Neural cell (in vitro differentiated cells): ENCODE data around the gene ETFA. TPM values are rescaled to one million over a fixed set of nuclear protein-coding genes. Genes with fewer than 3 reads are reported as not detected.
A peak's percentile ranks its signal among the peaks of the same experiment; 100 is the strongest.

ENCODE experiments used
- H2AFZ ChIP-seq: fragments of 200-600, 300-800 bp; sonication (generic), shearing (Covaris generic); 2 replicates; pipeline ENCODE4 v1.6.0; 2014; ENCODE audit warnings: low read depth, mild to moderate bottlenecking, antibody characterized with exemption, low read length, moderate library complexity
- H3F3A ChIP-seq: fragments of 200-600 bp; shearing (Covaris generic); 2 replicates; pipeline ENCODE4 v1.6.1; 2016; ENCODE audit warnings: mild to moderate bottlenecking, moderate library complexity, mixed read lengths, antibody characterized with exemption, low read length; ENCODE audit not compliant: insufficient read depth, poor library complexity, severe bottlenecking
- H3K27ac ChIP-seq: fragments of 200-600, 300-800 bp; sonication (generic), shearing (Covaris generic); 2 replicates; pipeline ENCODE4 v1.5.1; 2014; ENCODE audit warnings: mild to moderate bottlenecking, low read length, moderate library complexity
- H3K27me3 ChIP-seq: fragments of 300-800, 200-600 bp; sonication (generic), shearing (Covaris generic); 2 replicates; pipeline ENCODE4 v1.6.0; 2014; ENCODE audit warnings: mild to moderate bottlenecking, low read depth, low read length, moderate library complexity; ENCODE audit not compliant: insufficient read depth
- H3K36me3 ChIP-seq: fragments of 300-800, 200-600 bp; sonication (generic), shearing (Covaris generic); 2 replicates; pipeline ENCODE4 v1.5.1; 2014; ENCODE audit warnings: mild to moderate bottlenecking, antibody characterized with exemption, low read length, moderate library complexity; ENCODE audit not compliant: insufficient read depth
- H3K4me2 ChIP-seq: fragments of 300-800, 200-600 bp; sonication (generic), shearing (Covaris generic); 2 replicates; pipeline ENCODE4 v1.6.0; 2014; ENCODE audit warnings: mild to moderate bottlenecking, low read length
- H3K4me3 ChIP-seq: fragments of 300-800, 200-600 bp; sonication (generic), shearing (Covaris generic); 2 replicates; pipeline ENCODE4 v1.5.1; 2014; ENCODE audit warnings: mild to moderate bottlenecking, low read length, moderate library complexity
- H3K79me2 ChIP-seq: fragments of 200-600 bp; shearing (Covaris generic); replicated peaks from 2 replicates; pipeline ENCODE4 v1.6.0; 2014; ENCODE audit warnings: mild to moderate bottlenecking, low read length, moderate library complexity; ENCODE audit not compliant: insufficient read depth
- H3K9ac ChIP-seq: fragments of 300-800, 200-600 bp; sonication (generic), shearing (Covaris generic); 2 replicates; pipeline ENCODE4 v1.6.1; 2016; ENCODE audit warnings: mild to moderate bottlenecking, low read length, mixed read lengths
- H3K9me2 ChIP-seq: fragments of 200-600 bp; shearing (Covaris generic); 2 replicates; pipeline ENCODE4 v1.6.1; 2016; ENCODE audit warnings: mild to moderate bottlenecking, low read length, mixed read lengths; ENCODE audit not compliant: insufficient read depth
- H3K9me3 ChIP-seq: fragments of 200-600, 300-800 bp; sonication (generic), shearing (Covaris generic); 2 replicates; pipeline ENCODE4 v1.6.1; 2016; ENCODE audit warnings: mild to moderate bottlenecking, mixed run types, low read length, moderate library complexity, mixed read lengths
- H4K20me1 ChIP-seq: fragments of 200-600 bp; shearing (Covaris generic); 2 replicates; pipeline ENCODE4 v1.6.1; 2016; ENCODE audit warnings: mild to moderate bottlenecking, mixed run types; ENCODE audit not compliant: insufficient read depth
- EP300 ChIP-seq: fragments of 450-650 bp; conservative IDR thresholded peaks from 2 replicates; pipeline ENCODE4 v1.6.1; 2014; ENCODE audit warnings: antibody characterized with exemption, mild to moderate bottlenecking, moderate library complexity; ENCODE audit not compliant: poor library complexity, severe bottlenecking
- EZH2 ChIP-seq: fragments of 200-600, 300-800 bp; shearing (Covaris generic), sonication (generic); IDR thresholded peaks from 2 replicates; pipeline ENCODE4 v1.6.1; 2014; ENCODE audit warnings: antibody characterized with exemption, low read length, borderline replicate concordance, mild to moderate bottlenecking; ENCODE audit not compliant: insufficient read depth, poor library complexity, severe bottlenecking
- MXI1 ChIP-seq: fragments of 450-650 bp; conservative IDR thresholded peaks from 2 replicates; pipeline ENCODE4 v1.6.1; 2014; ENCODE audit warnings: antibody characterized with exemption, mild to moderate bottlenecking; ENCODE audit not compliant: poor library complexity, severe bottlenecking
- POLR2AphosphoS5 ChIP-seq: IDR thresholded peaks from 2 replicates; pipeline ENCODE4 v1.6.1; 2012
- RAD21 ChIP-seq: fragments of 450-650 bp; conservative IDR thresholded peaks from 2 replicates; pipeline ENCODE4 v1.6.1; 2014; ENCODE audit warnings: antibody characterized with exemption, mild to moderate bottlenecking, moderate library complexity
- SMC3 ChIP-seq: fragments of 450-650 bp; conservative IDR thresholded peaks from 2 replicates; pipeline ENCODE4 v1.6.1; 2014; ENCODE audit warnings: antibody characterized with exemption, mild to moderate bottlenecking, moderate library complexity; ENCODE audit not compliant: poor library complexity
- TAF1 ChIP-seq: IDR thresholded peaks from 2 replicates; pipeline ENCODE4 v1.6.1; 2012; ENCODE audit warnings: low read depth
- polyA plus RNA-seq: library from polyadenylated mRNA; depleted of rRNA; stranded (reverse); fragments of >200 nt; gene quantifications from 2 replicates; pipeline ENCODE4 v1.2.3, GENCODE V29; 2014
- TF ChIP-seq, protein P1 (sequence below): fragments of 450-650 bp; IDR thresholded peaks from 2 replicates; pipeline ENCODE4 v1.5.1; 2014; ENCODE audit warnings: antibody characterized with exemption, mild to moderate bottlenecking, moderate library complexity; ENCODE audit not compliant: poor library complexity, severe bottlenecking
- TF ChIP-seq, protein P2 (sequence below): IDR thresholded peaks from 2 replicates; pipeline ENCODE4 v1.6.1; 2012; ENCODE audit warnings: borderline replicate concordance

The ETFA gene
- polyA plus RNA-seq, 1 donor from 2014 or later: 145 TPM

DNA sequence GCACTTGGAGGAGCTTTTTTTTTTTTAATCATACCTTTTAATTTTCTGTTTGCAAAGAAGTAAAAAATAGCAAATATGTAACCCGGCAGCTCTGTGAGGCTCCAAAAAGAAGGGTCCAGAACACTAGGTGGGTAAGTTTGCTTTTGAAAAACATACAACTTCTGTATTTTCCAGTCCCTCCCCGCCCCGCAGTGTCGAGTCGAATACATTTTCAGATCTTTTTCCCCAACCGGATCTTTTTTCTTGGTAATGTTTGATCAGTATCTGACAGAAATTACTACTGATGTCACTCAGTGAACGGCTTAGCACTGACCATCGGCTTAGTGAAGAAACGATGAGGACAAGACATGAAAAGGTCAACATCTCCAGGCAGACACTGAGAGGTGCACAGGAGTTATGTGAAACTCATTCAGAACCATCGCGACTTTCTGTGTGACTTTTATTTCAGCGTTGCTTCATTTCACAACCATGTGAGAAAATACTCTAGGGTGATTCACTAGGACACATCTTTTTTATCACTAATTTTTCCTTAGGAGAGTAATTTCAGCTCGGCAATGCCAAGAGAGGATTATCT lies 36.3 kb upstream of the ETFA start:
- no peaks in the 10 kb centered on the region for H4K20me1 ChIP-seq
- no peak overlapping the region for H3K4me2 ChIP-seq
- H3K79me2 ChIP-seq: no peaks in the 10 kb centered on the region
- TF ChIP-seq EP300 (no peak), MXI1 (no peak), TAF1 (no peak), EZH2 (no peak), POLR2AphosphoS5 (no peak), RAD21 (no peak), SMC3 (no peak)
- TF ChIP-seq, protein P1, sequence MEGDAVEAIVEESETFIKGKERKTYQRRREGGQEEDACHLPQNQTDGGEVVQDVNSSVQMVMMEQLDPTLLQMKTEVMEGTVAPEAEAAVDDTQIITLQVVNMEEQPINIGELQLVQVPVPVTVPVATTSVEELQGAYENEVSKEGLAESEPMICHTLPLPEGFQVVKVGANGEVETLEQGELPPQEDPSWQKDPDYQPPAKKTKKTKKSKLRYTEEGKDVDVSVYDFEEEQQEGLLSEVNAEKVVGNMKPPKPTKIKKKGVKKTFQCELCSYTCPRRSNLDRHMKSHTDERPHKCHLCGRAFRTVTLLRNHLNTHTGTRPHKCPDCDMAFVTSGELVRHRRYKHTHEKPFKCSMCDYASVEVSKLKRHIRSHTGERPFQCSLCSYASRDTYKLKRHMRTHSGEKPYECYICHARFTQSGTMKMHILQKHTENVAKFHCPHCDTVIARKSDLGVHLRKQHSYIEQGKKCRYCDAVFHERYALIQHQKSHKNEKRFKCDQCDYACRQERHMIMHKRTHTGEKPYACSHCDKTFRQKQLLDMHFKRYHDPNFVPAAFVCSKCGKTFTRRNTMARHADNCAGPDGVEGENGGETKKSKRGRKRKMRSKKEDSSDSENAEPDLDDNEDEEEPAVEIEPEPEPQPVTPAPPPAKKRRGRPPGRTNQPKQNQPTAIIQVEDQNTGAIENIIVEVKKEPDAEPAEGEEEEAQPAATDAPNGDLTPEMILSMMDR: no peak
- TF ChIP-seq, protein P2, sequence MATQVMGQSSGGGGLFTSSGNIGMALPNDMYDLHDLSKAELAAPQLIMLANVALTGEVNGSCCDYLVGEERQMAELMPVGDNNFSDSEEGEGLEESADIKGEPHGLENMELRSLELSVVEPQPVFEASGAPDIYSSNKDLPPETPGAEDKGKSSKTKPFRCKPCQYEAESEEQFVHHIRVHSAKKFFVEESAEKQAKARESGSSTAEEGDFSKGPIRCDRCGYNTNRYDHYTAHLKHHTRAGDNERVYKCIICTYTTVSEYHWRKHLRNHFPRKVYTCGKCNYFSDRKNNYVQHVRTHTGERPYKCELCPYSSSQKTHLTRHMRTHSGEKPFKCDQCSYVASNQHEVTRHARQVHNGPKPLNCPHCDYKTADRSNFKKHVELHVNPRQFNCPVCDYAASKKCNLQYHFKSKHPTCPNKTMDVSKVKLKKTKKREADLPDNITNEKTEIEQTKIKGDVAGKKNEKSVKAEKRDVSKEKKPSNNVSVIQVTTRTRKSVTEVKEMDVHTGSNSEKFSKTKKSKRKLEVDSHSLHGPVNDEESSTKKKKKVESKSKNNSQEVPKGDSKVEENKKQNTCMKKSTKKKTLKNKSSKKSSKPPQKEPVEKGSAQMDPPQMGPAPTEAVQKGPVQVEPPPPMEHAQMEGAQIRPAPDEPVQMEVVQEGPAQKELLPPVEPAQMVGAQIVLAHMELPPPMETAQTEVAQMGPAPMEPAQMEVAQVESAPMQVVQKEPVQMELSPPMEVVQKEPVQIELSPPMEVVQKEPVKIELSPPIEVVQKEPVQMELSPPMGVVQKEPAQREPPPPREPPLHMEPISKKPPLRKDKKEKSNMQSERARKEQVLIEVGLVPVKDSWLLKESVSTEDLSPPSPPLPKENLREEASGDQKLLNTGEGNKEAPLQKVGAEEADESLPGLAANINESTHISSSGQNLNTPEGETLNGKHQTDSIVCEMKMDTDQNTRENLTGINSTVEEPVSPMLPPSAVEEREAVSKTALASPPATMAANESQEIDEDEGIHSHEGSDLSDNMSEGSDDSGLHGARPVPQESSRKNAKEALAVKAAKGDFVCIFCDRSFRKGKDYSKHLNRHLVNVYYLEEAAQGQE: no peak
- no peaks in the 10 kb centered on the region for H3F3A ChIP-seq
- no peaks in the 10 kb centered on the region for H3K9me3 ChIP-seq
- H3K9me2 ChIP-seq: no peaks in the 10 kb centered on the region
- no peak overlapping the region for H3K4me3 ChIP-seq
- H3K27ac ChIP-seq: no peak overlapping the region
- no peak overlapping the region for H3K9ac ChIP-seq
- no peak overlapping the region for H2AFZ ChIP-seq
- peaks cover 72% of the 10 kb centered on the region for H3K27me3 ChIP-seq
- H3K36me3 ChIP-seq: no peaks in the 10 kb centered on the region

DNA sequence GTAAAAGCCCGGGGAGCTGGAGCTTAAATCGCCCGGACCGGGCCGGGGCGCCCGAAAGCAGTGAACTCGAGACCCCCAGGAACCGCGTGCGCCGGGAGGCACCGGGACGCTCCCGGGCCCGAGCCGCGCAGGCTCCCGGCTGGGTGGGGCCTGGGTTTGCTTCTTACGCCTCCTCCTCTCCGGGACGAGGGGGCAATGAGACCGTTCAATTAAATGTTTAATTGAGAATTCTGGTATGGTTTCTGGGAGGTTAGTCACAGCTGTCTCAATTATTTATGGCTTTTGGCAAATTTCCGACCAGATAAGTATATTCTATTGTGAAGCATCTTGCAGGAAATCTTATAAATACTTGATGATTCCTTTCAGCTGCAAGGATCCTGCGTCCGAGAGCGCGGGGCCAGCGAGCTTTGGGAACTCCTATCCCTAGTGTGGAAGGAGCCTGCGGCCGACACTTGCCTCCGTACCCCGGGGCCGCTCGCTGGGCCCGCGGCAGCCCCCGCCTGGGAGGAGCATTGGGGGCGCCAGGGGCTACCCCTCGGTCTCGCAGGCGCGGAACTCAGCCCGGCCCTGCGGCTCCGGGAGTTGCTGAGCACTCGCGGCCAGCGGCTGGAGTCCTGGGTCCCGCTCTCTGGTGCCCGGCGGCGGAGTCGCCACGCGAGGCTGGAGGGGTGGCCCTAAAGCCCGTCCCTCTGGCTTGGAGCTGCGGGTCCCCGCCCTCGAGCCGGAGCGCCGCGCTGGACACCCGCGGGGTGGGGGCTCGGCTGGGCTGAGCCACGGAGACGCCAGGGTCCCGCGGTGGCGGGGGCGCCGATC lies 35.6 kb upstream of the ETFA start:
- no peaks in the 10 kb centered on the region for H3F3A ChIP-seq
- no peak overlapping the region for H3K27ac ChIP-seq
- no peaks in the 10 kb centered on the region for H4K20me1 ChIP-seq
- H3K9ac ChIP-seq: no peak overlapping the region
- TF ChIP-seq EZH2: no peak
- TF ChIP-seq RAD21: no peak
- TF ChIP-seq EP300: no peak
- TF ChIP-seq SMC3: no peak
- no peak for TF ChIP-seq POLR2AphosphoS5
- TF ChIP-seq, protein P1: no peak
- TF ChIP-seq, protein P2: no peak
- TF ChIP-seq TAF1: no peak
- TF ChIP-seq MXI1: no peak
- H3K4me3 ChIP-seq: peak overlapping the region; percentile 21
- H3K9me2 ChIP-seq: no peaks in the 10 kb centered on the region
- no peak overlapping the region for H3K4me2 ChIP-seq
- H3K9me3 ChIP-seq: no peaks in the 10 kb centered on the region
- H3K36me3 ChIP-seq: no peaks in the 10 kb centered on the region
- H3K27me3 ChIP-seq: peaks cover 79% of the 10 kb centered on the region
- no peaks in the 10 kb centered on the region for H3K79me2 ChIP-seq
- no peak overlapping the region for H2AFZ ChIP-seq
